HL-60 (cell line): Measurements from ENCODE around the gene OVCA2.
A peak's percentile ranks its signal among the peaks of the same experiment; 100 is the strongest.

Experiments
- DNase-seq, 2 experiments: peaks; one replicate each; pipeline ENCODE4 v3.0.0-alpha.2; 2010 to 2020; ENCODE audit warnings: low read depth in 1 of 2, low spot score in 1 of 2
- H3K27ac ChIP-seq: fragments of 250-450 bp; sonication (Bioruptor Pico); replicated peaks from 2 replicates; pipeline ENCODE4 v1.5.1; 2020; ENCODE audit warnings: mild to moderate bottlenecking, moderate library complexity
- H3K27me3 ChIP-seq: fragments of 250-450 bp; sonication (Bioruptor Pico); 2 replicates; pipeline ENCODE4 v1.5.1; 2021; ENCODE audit warnings: mild to moderate bottlenecking, moderate library complexity; ENCODE audit not compliant: insufficient read depth, poor library complexity, severe bottlenecking
- H3K4me3 ChIP-seq: replicated peaks from 2 replicates; pipeline ENCODE4 v1.5.1; 2011; ENCODE audit warnings: mild to moderate bottlenecking, control low read depth, low read length; ENCODE audit not compliant: insufficient read depth
- CTCF ChIP-seq: IDR thresholded peaks from one replicate; pipeline ENCODE4 v1.5.1; 2011; ENCODE audit warnings: low read length, control low read depth, inconsistent platforms; ENCODE audit not compliant: insufficient read depth
- GABPA ChIP-seq: IDR thresholded peaks from 2 replicates; pipeline ENCODE4 v1.6.1; 2012; ENCODE audit warnings: low read depth
- POLR2AphosphoS5 ChIP-seq: IDR thresholded peaks from 2 replicates; pipeline ENCODE4 v1.6.1; 2012; ENCODE audit warnings: low read depth
- REST ChIP-seq: IDR thresholded peaks from 2 replicates; pipeline ENCODE4 v1.6.1; 2012; ENCODE audit warnings: low read depth; ENCODE audit not compliant: insufficient replicate concordance
- SPI1 ChIP-seq: IDR thresholded peaks from 2 replicates; pipeline ENCODE4 v1.6.1; 2012; ENCODE audit warnings: low read depth, mild to moderate bottlenecking, borderline replicate concordance

Gene OVCA2

GRCh38 chr17:2008332-2009126 is 33.3 kb upstream of the OVCA2 start:
- Histone ChIP-seq H3K27ac (no peak overlapping the region), H3K27me3 (no peaks in the 10 kb centered on the region), H3K4me3 (no peak overlapping the region)
- no peak for TF ChIP-seq GABPA
- no peak for TF ChIP-seq REST
- TF ChIP-seq CTCF: no peak
- TF ChIP-seq POLR2AphosphoS5: no peak
- TF ChIP-seq SPI1: no peak
- DNase-seq: peak; percentile 13 to 14

GRCh38 chr17:2009737-2010136 is 32.1 kb upstream of the OVCA2 start:
- no peak for DNase-seq
- no peak overlapping the region for H3K4me3 ChIP-seq
- TF ChIP-seq GABPA: no peak
- no peak for TF ChIP-seq POLR2AphosphoS5
- TF ChIP-seq CTCF: no peak
- TF ChIP-seq REST: no peak
- no peak for TF ChIP-seq SPI1
- no peak overlapping the region for H3K27ac ChIP-seq
- H3K27me3 ChIP-seq: no peaks in the 10 kb centered on the region

GRCh38 chr17:2011411-2012371 is 30.1 kb upstream of the OVCA2 start:
- Histone ChIP-seq H3K27me3 (no peaks in the 10 kb centered on the region), H3K27ac (no peak overlapping the region), H3K4me3 (no peak overlapping the region)
- peak in 1 of 2 experiments; percentile 33 for DNase-seq
- TF ChIP-seq CTCF (no peak), SPI1 (no peak), REST (no peak), GABPA (no peak), POLR2AphosphoS5 (no peak)
